Keratinocyte (primary cell): Measurements from ENCODE around the gene CA7. TPM values are rescaled to one million over a fixed set of nuclear protein-coding genes. Genes with fewer than 3 reads are reported as not detected.

Experiments used
- DNase-seq: peaks from one replicate; pipeline ENCODE4 v3.0.0-alpha.2; 2011; ENCODE audit warnings: low read depth, missing footprints, low spot score
- FAIRE-seq: peaks from 2 replicates; lab custom pipeline; 2011; peaks lifted over from hg19 to GRCh38; lab: Jason Lieb, UNC
- H2AFZ ChIP-seq: 2 replicates; pipeline ENCODE4 v1.6.0; 2012; ENCODE audit warnings: low read length, control low read depth, inconsistent platforms; ENCODE audit not compliant: control insufficient read depth
- H3K27ac ChIP-seq: 2 replicates; pipeline ENCODE4 v1.5.1; 2011; ENCODE audit warnings: low read length; ENCODE audit not compliant: control insufficient read depth, insufficient read depth
- H3K27me3 ChIP-seq: 3 replicates; pipeline ENCODE4 v1.6.0; 2011; ENCODE audit warnings: low read length; ENCODE audit not compliant: control insufficient read depth, insufficient read depth; ENCODE audit errors: extremely low read depth
- H3K36me3 ChIP-seq, 2 experiments: 2 replicates in 1 of 2; 3 replicates in 1 of 2; pipeline ENCODE4 v1.5.1; 2011; ENCODE audit warnings: low read length in 2 of 2, mild to moderate bottlenecking in 1 of 2; ENCODE audit not compliant: control insufficient read depth in 2 of 2, insufficient read depth in 2 of 2; ENCODE audit errors: extremely low read depth in 1 of 2
- H3K4me1 ChIP-seq: 3 replicates; pipeline ENCODE4 v1.5.1; 2011; ENCODE audit warnings: low read length; ENCODE audit not compliant: control insufficient read depth, insufficient read depth; ENCODE audit errors: extremely low read depth
- H3K4me2 ChIP-seq: 3 replicates; pipeline ENCODE4 v1.6.0; 2011; ENCODE audit warnings: low read depth, low read length; ENCODE audit not compliant: control insufficient read depth, insufficient read depth; ENCODE audit errors: extremely low read depth
- H3K4me3 ChIP-seq, 3 experiments: fragments of 200-600 bp in 1 of 3; sonication (generic) in 1 of 3; 2 replicates in 2 of 3; 3 replicates in 1 of 3; pipeline ENCODE4 v1.5.1; 2011 to 2016; ENCODE audit warnings: low read length in 3 of 3, mild to moderate bottlenecking in 3 of 3, control low read depth in 2 of 3, inconsistent platforms in 1 of 3, low read depth in 1 of 3, mixed read lengths in 1 of 3, mixed run types in 1 of 3, moderate library complexity in 1 of 3; ENCODE audit not compliant: control insufficient read depth in 2 of 3, insufficient read depth in 2 of 3; ENCODE audit errors: extremely low read depth in 1 of 3
- H3K79me2 ChIP-seq: 2 replicates; pipeline ENCODE4 v1.6.0; 2012; ENCODE audit warnings: low read length; ENCODE audit not compliant: control insufficient read depth, insufficient read depth
- H3K9ac ChIP-seq: 3 replicates; pipeline ENCODE4 v1.6.0; 2011; ENCODE audit warnings: low read length; ENCODE audit not compliant: control insufficient read depth, insufficient read depth; ENCODE audit errors: extremely low read depth
- H3K9me1 ChIP-seq: 3 replicates; pipeline ENCODE4 v1.6.0; 2011; ENCODE audit warnings: low read length; ENCODE audit not compliant: control insufficient read depth, insufficient read depth; ENCODE audit errors: extremely low read depth
- H3K9me3 ChIP-seq: 2 replicates; pipeline ENCODE4 v1.5.1; 2012; ENCODE audit warnings: low read depth, low read length; ENCODE audit not compliant: control insufficient read depth
- H4K20me1 ChIP-seq: 3 replicates; pipeline ENCODE4 v1.6.0; 2011; ENCODE audit warnings: low read length; ENCODE audit not compliant: control insufficient read depth, insufficient read depth; ENCODE audit errors: extremely low read depth
- CTCF ChIP-seq, 3 experiments: IDR thresholded peaks in 1 of 3; conservative IDR thresholded peaks in 1 of 3; optimal IDR thresholded peaks in 1 of 3; 2 replicates in 2 of 3; 3 replicates in 1 of 3; pipeline versions ENCODE3 to v1.5.1; 2011; ENCODE audit warnings: low read length in 3 of 3, mild to moderate bottlenecking in 3 of 3, moderate library complexity in 2 of 3, control low read depth in 1 of 3, inconsistent platforms in 1 of 3; ENCODE audit not compliant: insufficient read depth in 2 of 3; ENCODE audit errors: extremely low read depth in 1 of 3
- EZH2 ChIP-seq: IDR thresholded peaks from one replicate; pipeline ENCODE4 v1.6.1; 2012; ENCODE audit warnings: inconsistent platforms, mild to moderate bottlenecking, low read length, moderate library complexity
- dilution Hi-C: fragments of 300-500 bp; cut with MboI; formaldehyde crosslinking; loops from one replicate; pipeline ENCODE4 v1.7.0; 2020; ENCODE audit warnings: low sequenced_read_pairs; ENCODE audit not compliant: extremely low pct_ligation_motif_present
- polyA plus RNA-seq, 5 experiments: library from polyadenylated mRNA; depleted of rRNA in 3 of 5; stranded (reverse) in 3 of 5; stranded (forward) in 1 of 5; unstranded in 1 of 5; fragments of >200 nt; gene quantifications; 1 replicate in 1 of 5; 2 replicates in 3 of 5; 3 replicates in 1 of 5; pipeline versions ENCODE4 v1.2.1 to v1.2.3, GENCODE V29; 2011 to 2012; ENCODE audit warnings: missing spikeins in 2 of 5, low read depth in 1 of 5, low replicate concordance in 1 of 5

Gene CA7
- polyA plus RNA-seq, 1 donor (not counting 4 experiments of a cell fraction or from before 2014, with no cell fraction given), result not detected

GRCh38 chr16:66881560-66881959 lies 37.3 kb downstream of the CA7 start:
- dilution Hi-C loops, result no loop called here
- H3K9me3 ChIP-seq, result no peaks in the 10 kb centered on the region
- H3K27me3 ChIP-seq, result no peaks in the 10 kb centered on the region
- H3K9me1 ChIP-seq, result no peaks in the 10 kb centered on the region
- DNase-seq, result no peak
- peak overlapping the region; percentile 89 for H3K9ac ChIP-seq
- H2AFZ ChIP-seq, result no peak overlapping the region
- peak overlapping the region; percentile 91 for H3K4me2 ChIP-seq
- no peak for TF ChIP-seq EZH2
- TF ChIP-seq CTCF (optimal IDR thresholded peaks at IDR 0.05 in 1 of 3, IDR thresholded peaks at IDR 0.05 in 1 of 3, conservative IDR thresholded peaks at IDR 0.05 in 1 of 3; ENCODE audit: extremely low read depth in 1 of 3, insufficient read depth in 2 of 3, low read length in 3 of 3), result no peak
- peak overlapping the region; percentile 81 to 89 (median 82) for H3K4me3 ChIP-seq
- peaks cover 16 to 17% of the 10 kb centered on the region in 2 experiments for H3K36me3 ChIP-seq
- no peak for FAIRE-seq
- peaks cover 10% of the 10 kb centered on the region for H3K4me1 ChIP-seq
- no peak overlapping the region for H3K27ac ChIP-seq
- peaks cover under 1% of the 10 kb centered on the region for H4K20me1 ChIP-seq
- H3K79me2 ChIP-seq, result peaks cover 38% of the 10 kb centered on the region

- FAIRE-seq (no peak), DNase-seq (no peak)
- H3K9me3 ChIP-seq, result no peaks in the 10 kb centered on the region
- peaks cover 2% of the 10 kb centered on the region for H4K20me1 ChIP-seq
- H3K27me3 ChIP-seq, result no peaks in the 10 kb centered on the region
- H3K27ac ChIP-seq, result no peak overlapping the region
- H2AFZ ChIP-seq, result no peak overlapping the region
- no peak overlapping the region for H3K4me3 ChIP-seq
- H3K4me2 ChIP-seq, result peak overlapping the region; percentile 91
- no peak overlapping the region for H3K9ac ChIP-seq
- peaks cover 42% of the 10 kb centered on the region for H3K79me2 ChIP-seq
- TF ChIP-seq CTCF (optimal IDR thresholded peaks at IDR 0.05 in 1 of 3, IDR thresholded peaks at IDR 0.05 in 1 of 3, conservative IDR thresholded peaks at IDR 0.05 in 1 of 3; ENCODE audit: extremely low read depth in 1 of 3, insufficient read depth in 2 of 3, low read length in 3 of 3), result no peak
- no peak for TF ChIP-seq EZH2
- no peaks in the 10 kb centered on the region for H3K9me1 ChIP-seq
- dilution Hi-C loops, result no loop called here
- H3K4me1 ChIP-seq, result peaks cover 10% of the 10 kb centered on the region
- H3K36me3 ChIP-seq, result peaks cover 17 to 19% of the 10 kb centered on the region in 2 experiments
These were observed 37.8 kb downstream of the CA7 start for GRCh38 chr16:66881964-66882508.
